OCI-LY7 (cell line): ENCODE results near the gene RREB1. TPM values are rescaled to one million over a fixed set of nuclear protein-coding genes. Genes with fewer than 3 reads are reported as not detected.

Experiments used
- BruUV-seq: library from RNA; stranded (reverse); fragments of 400-500 nt; replicated peaks from 2 replicates; lab custom pipeline; 2021; lab: Mats Ljungman, UMichigan
- CTCF ChIA-PET: fragments of 300-600 bp; sonication (Branson Sonifier 250); formaldehyde crosslinking; loops from one replicate; lab custom pipeline; 2022; ENCODE audit warnings: antibody characterized with exemption; ENCODE audit not compliant: unreplicated experiment; lab: Charles Lee
- POLR2A ChIA-PET: fragments of 300-600 bp; sonication (Branson Sonifier 250); formaldehyde crosslinking; loops from one replicate; lab custom pipeline; 2022; ENCODE audit warnings: antibody characterized with exemption; lab: Charles Lee
- DNase-seq: peaks from one replicate; pipeline ENCODE4 v3.0.0-alpha.2; 2015; ENCODE audit warnings: low spot score
- H2AFZ ChIP-seq: fragments of 200-600 bp; sonication (generic), shearing (Covaris generic); 2 replicates; pipeline ENCODE4 v1.6.1; 2014; ENCODE audit warnings: mild to moderate bottlenecking, antibody characterized with exemption, low read length, moderate library complexity
- H3K27ac ChIP-seq: fragments of 200-600 bp; sonication (generic); 2 replicates; pipeline ENCODE4 v1.5.1; 2014; ENCODE audit warnings: mixed run types, low read depth, mild to moderate bottlenecking, moderate library complexity, low read length, inconsistent platforms; ENCODE audit not compliant: poor library complexity, severe bottlenecking
- H3K36me3 ChIP-seq: fragments of 200-600 bp; sonication (generic); 2 replicates; pipeline ENCODE4 v1.6.1; 2014; ENCODE audit warnings: mild to moderate bottlenecking, antibody characterized with exemption, low read length, moderate library complexity, mixed read lengths; ENCODE audit not compliant: insufficient read depth
- H3K4me1 ChIP-seq: fragments of 200-600 bp; sonication (generic); 2 replicates; pipeline ENCODE4 v1.5.1; 2014; ENCODE audit warnings: mild to moderate bottlenecking, low read length; ENCODE audit not compliant: insufficient read depth, poor library complexity, severe bottlenecking
- H3K4me2 ChIP-seq: fragments of 200-600 bp; sonication (generic); 2 replicates; pipeline ENCODE4 v1.6.1; 2014; ENCODE audit warnings: mild to moderate bottlenecking, low read length
- H3K4me3 ChIP-seq: fragments of 200-600 bp; sonication (generic); 2 replicates; pipeline ENCODE4 v1.5.1; 2014; ENCODE audit warnings: mild to moderate bottlenecking, low read depth, low read length; ENCODE audit not compliant: poor library complexity, severe bottlenecking
- H3K79me2 ChIP-seq: fragments of 200-600 bp; sonication (generic); 2 replicates; pipeline ENCODE4 v1.6.1; 2016; ENCODE audit warnings: low read depth, mild to moderate bottlenecking, low read length, moderate library complexity, mixed read lengths; ENCODE audit not compliant: insufficient read depth
- H3K9me2 ChIP-seq: fragments of 200-600 bp; sonication (generic); 2 replicates; pipeline ENCODE4 v1.6.1; 2016; ENCODE audit warnings: mild to moderate bottlenecking, low read length, mixed read lengths; ENCODE audit not compliant: insufficient read depth
- H3K9me3 ChIP-seq: fragments of 200-600 bp; sonication (generic); 2 replicates; pipeline ENCODE4 v1.6.1; 2014; ENCODE audit warnings: mild to moderate bottlenecking, mixed run types, low read length, mixed read lengths
- H4K20me1 ChIP-seq: fragments of 200-600 bp; sonication (generic); 2 replicates; pipeline ENCODE4 v1.6.1; 2014; ENCODE audit warnings: mild to moderate bottlenecking, antibody characterized with exemption, low read length, moderate library complexity, mixed read lengths; ENCODE audit not compliant: insufficient read depth
- EZH2phosphoT487 ChIP-seq: fragments of 200-600 bp; sonication (generic); IDR thresholded peaks from 2 replicates; pipeline ENCODE4 v1.6.1; 2018; ENCODE audit warnings: low read depth, borderline replicate concordance, mild to moderate bottlenecking, mixed run types, antibody characterized with exemption, low read length, moderate library complexity, mixed read lengths
- intact Hi-C: fragments of 100-400 bp; cut with micrococcal nuclease; formaldehyde crosslinking; loops from one replicate; pipeline ENCODE4 v1.10.0; 2022; ENCODE audit not compliant: unreplicated experiment
- total RNA-seq, 2 experiments: library from RNA; depleted of rRNA in 1 of 2; stranded (reverse); fragments of >200 nt in 1 of 2; shearing (Covaris generic) in 1 of 2; gene quantifications; 2 replicates each; pipeline ENCODE4 v1.2.3, GENCODE V29; 2014 to 2022
- TF ChIP-seq, protein P1 (sequence below): fragments of 200-600 bp; sonication (generic); conservative IDR thresholded peaks from 2 replicates; pipeline ENCODE4 v1.5.1; 2014; ENCODE audit warnings: mild to moderate bottlenecking, antibody characterized with exemption, low read length, moderate library complexity, mixed read lengths

RREB1 gene
- total RNA-seq, 2 experiments from 2014 or later = 4.4 to 7.1 TPM

DNA sequence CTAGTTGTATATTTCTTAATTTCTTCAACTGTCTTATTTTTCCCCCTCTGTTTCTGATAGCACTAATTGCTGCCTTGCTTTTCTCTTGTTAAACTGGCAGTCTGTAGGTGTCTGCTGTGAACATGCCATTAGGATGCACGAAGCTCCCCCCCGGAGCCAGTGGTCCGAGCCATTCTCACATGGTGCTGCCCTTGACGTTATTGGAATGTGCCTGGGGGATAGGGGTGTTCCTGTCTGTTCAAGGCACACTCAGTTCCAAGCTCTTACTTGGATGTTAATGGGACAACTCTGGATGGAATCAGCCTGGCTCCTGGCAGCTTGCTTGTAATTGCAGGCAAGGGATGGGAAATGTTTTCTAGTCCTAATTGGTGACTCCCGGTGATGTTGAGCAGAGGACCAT, 68.4 kb downstream of the RREB1 start:
- intact Hi-C loops = no loop called here
- peaks cover 8% of the 10 kb centered on the region for H3K4me1 ChIP-seq
- CTCF ChIA-PET = no interaction called here
- TF ChIP-seq, protein P1, sequence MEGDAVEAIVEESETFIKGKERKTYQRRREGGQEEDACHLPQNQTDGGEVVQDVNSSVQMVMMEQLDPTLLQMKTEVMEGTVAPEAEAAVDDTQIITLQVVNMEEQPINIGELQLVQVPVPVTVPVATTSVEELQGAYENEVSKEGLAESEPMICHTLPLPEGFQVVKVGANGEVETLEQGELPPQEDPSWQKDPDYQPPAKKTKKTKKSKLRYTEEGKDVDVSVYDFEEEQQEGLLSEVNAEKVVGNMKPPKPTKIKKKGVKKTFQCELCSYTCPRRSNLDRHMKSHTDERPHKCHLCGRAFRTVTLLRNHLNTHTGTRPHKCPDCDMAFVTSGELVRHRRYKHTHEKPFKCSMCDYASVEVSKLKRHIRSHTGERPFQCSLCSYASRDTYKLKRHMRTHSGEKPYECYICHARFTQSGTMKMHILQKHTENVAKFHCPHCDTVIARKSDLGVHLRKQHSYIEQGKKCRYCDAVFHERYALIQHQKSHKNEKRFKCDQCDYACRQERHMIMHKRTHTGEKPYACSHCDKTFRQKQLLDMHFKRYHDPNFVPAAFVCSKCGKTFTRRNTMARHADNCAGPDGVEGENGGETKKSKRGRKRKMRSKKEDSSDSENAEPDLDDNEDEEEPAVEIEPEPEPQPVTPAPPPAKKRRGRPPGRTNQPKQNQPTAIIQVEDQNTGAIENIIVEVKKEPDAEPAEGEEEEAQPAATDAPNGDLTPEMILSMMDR = no peak
- no peak for TF ChIP-seq EZH2phosphoT487
- no peaks in the 10 kb centered on the region for H3K36me3 ChIP-seq
- H2AFZ ChIP-seq = no peak overlapping the region
- H3K9me3 ChIP-seq = no peaks in the 10 kb centered on the region
- peaks cover 5% of the 10 kb centered on the region; the same call in 1 of the 2 replicates for H4K20me1 ChIP-seq
- POLR2A ChIA-PET = no interaction called here
- DNase-seq = no peak
- no TSS peak for BruUV-seq
- H3K4me3 ChIP-seq = no peak overlapping the region
- no peak overlapping the region for H3K4me2 ChIP-seq
- H3K9me2 ChIP-seq = no peaks in the 10 kb centered on the region
- H3K79me2 ChIP-seq = no peaks in the 10 kb centered on the region
- no peak overlapping the region for H3K27ac ChIP-seq

DNA sequence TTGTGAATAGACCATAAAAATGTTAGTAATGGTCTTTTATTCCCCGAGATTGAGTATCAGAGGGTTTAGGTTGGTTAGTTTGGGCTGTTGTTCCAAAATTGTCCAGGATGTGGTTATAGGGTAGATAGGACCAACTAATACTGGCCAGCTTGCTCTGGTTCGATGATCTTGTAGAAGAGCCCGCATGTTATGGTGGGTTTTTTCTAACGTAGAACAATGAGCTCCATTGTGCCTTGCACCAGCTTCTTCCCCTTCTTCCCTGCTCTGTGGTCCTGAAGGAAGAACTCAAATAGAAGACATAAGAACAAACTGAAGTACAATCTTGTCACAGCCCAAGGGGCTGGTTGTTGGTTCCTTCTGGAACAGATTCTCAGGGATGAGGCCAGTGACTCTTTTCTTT, 70.5 kb downstream of the RREB1 start:
- Histone ChIP-seq H4K20me1 (no peaks in the 10 kb centered on the region), H3K9me2 (no peaks in the 10 kb centered on the region), H3K27ac (no peak overlapping the region), H3K4me3 (no peak overlapping the region), H3K4me2 (no peak overlapping the region), H3K9me3 (no peaks in the 10 kb centered on the region), H3K36me3 (no peaks in the 10 kb centered on the region), H3K4me1 (no peaks in the 10 kb centered on the region), H2AFZ (no peak overlapping the region), H3K79me2 (no peaks in the 10 kb centered on the region)
- intact Hi-C loops = no loop called here
- no TSS peak for BruUV-seq
- POLR2A ChIA-PET = interaction anchor here (0.5 kb wide), 1 partner anchor 55 kb away, joined by 3 read pairs; no protein-coding TSS in a partner anchor
- no peak for DNase-seq
- CTCF ChIA-PET = no interaction called here
- TF ChIP-seq EZH2phosphoT487 = no peak
- TF ChIP-seq, protein P1 = no peak

DNA sequence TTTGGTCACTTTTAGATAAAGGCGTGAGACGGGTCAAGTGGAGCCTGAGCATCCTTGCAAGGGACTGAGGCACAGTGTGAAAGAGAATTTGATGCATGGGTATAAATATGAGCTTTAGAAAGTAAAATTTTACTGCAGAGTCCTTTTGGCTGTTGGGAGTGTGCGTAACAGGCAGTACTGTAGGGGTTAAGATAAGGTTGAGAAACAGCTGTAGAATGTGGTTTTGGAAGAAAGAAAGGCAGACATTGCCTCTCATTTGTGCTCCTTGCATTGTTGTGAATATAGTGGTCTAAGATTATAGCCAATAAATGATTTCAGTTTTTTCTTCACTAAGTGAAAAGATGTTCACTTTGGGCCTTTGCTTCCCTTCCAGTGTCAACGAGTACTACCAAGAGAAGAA, 73.0 kb downstream of the RREB1 start:
- CTCF ChIA-PET = no interaction called here
- H3K4me2 ChIP-seq = no peak overlapping the region
- no peak overlapping the region for H3K4me3 ChIP-seq
- POLR2A ChIA-PET = no interaction called here
- no peak overlapping the region for H2AFZ ChIP-seq
- no TSS peak for BruUV-seq
- DNase-seq = no peak
- no peaks in the 10 kb centered on the region for H4K20me1 ChIP-seq
- TF ChIP-seq, protein P1 = no peak
- no peak for TF ChIP-seq EZH2phosphoT487
- no peaks in the 10 kb centered on the region for H3K9me3 ChIP-seq
- intact Hi-C loops = no loop called here
- no peak overlapping the region for H3K27ac ChIP-seq
- no peaks in the 10 kb centered on the region for H3K4me1 ChIP-seq
- H3K79me2 ChIP-seq = no peaks in the 10 kb centered on the region
- no peaks in the 10 kb centered on the region for H3K9me2 ChIP-seq
- H3K36me3 ChIP-seq = no peaks in the 10 kb centered on the region; the same call in 1 of the 2 replicates
